ENCODE data around the gene COL4A3.

DNA sequence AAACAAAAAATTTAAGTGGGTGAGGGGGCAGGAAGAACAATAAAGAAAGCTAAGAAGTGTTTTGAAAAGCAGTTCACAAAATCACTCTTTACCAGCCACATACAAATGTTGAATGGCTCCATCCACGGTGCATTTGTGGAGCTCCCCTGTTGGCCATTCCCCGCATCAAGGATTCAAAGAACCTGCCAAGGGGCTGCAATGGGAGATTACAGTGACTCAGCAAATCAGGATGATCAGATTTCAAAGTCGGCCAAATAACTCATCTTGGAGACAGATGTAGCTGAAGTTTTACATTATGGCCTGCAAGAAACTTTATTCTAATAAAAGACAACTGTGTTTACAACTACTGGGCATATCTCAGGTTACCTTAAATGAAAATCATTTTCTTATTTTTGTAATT is 26.9 kb downstream of the COL4A3 start:
- TF ChIP-seq, protein P1, sequence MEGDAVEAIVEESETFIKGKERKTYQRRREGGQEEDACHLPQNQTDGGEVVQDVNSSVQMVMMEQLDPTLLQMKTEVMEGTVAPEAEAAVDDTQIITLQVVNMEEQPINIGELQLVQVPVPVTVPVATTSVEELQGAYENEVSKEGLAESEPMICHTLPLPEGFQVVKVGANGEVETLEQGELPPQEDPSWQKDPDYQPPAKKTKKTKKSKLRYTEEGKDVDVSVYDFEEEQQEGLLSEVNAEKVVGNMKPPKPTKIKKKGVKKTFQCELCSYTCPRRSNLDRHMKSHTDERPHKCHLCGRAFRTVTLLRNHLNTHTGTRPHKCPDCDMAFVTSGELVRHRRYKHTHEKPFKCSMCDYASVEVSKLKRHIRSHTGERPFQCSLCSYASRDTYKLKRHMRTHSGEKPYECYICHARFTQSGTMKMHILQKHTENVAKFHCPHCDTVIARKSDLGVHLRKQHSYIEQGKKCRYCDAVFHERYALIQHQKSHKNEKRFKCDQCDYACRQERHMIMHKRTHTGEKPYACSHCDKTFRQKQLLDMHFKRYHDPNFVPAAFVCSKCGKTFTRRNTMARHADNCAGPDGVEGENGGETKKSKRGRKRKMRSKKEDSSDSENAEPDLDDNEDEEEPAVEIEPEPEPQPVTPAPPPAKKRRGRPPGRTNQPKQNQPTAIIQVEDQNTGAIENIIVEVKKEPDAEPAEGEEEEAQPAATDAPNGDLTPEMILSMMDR (conservative IDR thresholded peaks at IDR 0.05): no peak
- TF ChIP-seq ZFX (IDR thresholded peaks at IDR 0.05): no peak

Measured in C4-2B (cell line).